ENCODE results near the gene SLC25A13. TPM values are rescaled to one million over a fixed set of nuclear protein-coding genes. Genes with fewer than 3 reads are reported as not detected.

The SLC25A13 gene
- total RNA-seq, 4 donors from 2014 or later = 23.5 to 36.6 (median 27.5) TPM

DNA sequence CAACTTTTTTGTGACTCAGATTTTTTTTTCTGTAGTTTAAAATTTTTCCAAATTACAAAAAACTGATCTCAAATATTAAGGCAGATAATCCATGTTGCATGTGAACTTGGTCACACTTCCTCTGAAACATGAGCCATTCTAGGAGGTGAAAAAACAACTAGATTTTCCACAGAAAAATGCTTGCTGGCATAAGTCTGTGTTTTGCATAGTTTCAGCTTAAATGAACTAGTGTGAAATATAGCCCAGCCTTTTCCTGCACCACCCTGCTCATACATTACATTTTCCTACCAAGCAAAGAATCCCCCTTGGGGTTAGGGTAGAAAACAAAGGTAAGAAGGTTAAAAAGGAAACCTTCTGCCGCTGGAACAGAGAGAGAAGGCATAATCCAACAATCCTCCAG lies 48.2 kb downstream of the SLC25A13 start:
- TF ChIP-seq, protein P1, sequence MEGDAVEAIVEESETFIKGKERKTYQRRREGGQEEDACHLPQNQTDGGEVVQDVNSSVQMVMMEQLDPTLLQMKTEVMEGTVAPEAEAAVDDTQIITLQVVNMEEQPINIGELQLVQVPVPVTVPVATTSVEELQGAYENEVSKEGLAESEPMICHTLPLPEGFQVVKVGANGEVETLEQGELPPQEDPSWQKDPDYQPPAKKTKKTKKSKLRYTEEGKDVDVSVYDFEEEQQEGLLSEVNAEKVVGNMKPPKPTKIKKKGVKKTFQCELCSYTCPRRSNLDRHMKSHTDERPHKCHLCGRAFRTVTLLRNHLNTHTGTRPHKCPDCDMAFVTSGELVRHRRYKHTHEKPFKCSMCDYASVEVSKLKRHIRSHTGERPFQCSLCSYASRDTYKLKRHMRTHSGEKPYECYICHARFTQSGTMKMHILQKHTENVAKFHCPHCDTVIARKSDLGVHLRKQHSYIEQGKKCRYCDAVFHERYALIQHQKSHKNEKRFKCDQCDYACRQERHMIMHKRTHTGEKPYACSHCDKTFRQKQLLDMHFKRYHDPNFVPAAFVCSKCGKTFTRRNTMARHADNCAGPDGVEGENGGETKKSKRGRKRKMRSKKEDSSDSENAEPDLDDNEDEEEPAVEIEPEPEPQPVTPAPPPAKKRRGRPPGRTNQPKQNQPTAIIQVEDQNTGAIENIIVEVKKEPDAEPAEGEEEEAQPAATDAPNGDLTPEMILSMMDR (IDR thresholded peaks at IDR 0.05; ENCODE audit: low read depth) = no peak

DNA sequence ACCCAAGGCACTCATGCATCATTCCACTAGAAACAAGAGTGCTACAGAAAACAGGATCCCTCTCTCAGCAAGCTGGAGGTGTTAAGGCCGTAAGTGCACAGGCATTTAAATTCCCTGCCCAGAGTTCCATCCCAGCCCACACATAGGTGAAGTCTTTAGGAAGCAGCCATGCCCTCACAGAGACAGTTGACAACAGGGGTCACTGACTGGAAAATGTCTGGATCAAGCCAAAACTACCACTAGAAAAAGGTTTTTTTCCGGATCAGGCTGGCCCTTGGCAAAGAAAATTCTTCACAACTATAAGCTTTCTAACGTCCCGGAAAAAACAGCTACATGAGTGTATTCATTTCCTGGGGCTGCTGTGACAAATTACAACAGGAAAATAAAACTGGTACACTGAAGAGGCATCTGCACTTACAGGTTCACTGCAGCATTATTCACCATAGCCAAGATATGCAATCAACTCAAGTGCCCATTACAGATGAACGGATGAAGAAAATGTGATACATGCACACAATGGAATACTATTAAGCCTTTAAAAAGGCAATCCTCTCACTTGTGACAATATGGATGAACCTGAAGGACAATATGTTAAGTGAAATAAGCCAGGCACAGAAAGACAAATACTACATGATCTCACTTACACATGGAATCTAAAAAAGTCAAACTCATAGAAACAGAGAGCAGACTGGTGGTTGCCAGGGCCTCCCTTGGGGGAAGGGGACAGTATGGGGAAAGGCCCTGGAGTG lies 52.5 kb downstream of the SLC25A13 start:
- TF ChIP-seq, protein P1 (IDR thresholded peaks at IDR 0.05; ENCODE audit: low read depth) = no peak

DNA sequence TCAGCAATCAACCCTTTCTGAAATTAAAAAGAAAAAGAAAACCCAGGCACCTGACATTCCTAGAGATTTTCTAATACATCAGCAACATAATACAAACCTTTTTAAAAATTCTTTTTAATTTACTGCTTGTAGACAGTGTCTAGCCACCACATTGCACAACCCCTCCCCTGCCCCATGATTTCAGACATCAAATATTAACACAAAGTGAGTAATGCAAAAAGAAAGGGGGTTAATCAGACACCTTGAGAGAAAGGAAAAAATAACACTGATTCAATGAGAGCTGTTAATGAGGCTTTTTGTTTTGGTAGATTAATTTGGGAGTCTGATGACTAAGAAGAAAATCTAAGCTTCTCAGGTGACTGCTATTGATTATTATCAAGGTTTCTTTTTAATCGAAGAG lies 55.3 kb downstream of the SLC25A13 start:
- TF ChIP-seq, protein P1 (IDR thresholded peaks at IDR 0.05; ENCODE audit: low read depth) = no peak

DNA sequence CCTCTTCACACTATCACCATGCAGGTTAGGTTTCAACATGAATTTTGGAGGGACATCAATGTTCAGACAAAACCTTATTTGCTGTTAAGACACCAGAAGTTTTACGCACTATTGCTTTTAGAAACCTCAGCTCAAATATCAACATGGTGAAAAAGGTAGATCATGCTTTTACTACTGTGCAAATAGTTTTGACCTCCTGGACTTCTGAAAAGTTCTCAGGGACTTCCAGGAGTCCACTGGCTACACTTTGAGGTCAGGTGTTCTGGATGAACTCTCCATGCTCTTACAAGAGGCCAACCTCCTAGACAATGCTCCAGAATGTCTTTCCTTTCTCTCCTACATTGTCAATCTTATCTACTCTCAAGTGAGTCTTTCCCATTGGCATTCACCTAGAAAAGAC lies 55.9 kb downstream of the SLC25A13 start:
- TF ChIP-seq, protein P1 (IDR thresholded peaks at IDR 0.05; ENCODE audit: low read depth) = no peak

DNA sequence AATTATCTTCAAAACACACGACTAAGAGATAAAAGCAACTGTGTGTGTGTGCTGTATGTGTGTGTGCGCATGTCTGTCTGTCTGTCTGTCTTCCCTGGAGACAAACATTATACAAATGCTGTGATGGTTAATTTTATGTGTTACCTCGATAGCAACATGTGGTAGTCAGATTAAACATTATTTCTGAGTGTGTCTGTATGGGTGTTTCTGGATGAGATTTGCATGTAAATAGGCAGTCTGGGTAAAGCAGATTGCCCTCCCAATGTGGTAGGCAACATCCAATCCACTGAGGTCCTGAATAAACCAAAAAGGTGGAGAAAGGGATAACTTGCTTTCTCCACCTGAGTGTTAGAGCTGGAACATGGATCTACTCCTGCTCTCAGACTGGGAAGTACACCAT lies 67.9 kb downstream of the SLC25A13 start:
- TF ChIP-seq, protein P1 (IDR thresholded peaks at IDR 0.05; ENCODE audit: low read depth) = no peak

DNA sequence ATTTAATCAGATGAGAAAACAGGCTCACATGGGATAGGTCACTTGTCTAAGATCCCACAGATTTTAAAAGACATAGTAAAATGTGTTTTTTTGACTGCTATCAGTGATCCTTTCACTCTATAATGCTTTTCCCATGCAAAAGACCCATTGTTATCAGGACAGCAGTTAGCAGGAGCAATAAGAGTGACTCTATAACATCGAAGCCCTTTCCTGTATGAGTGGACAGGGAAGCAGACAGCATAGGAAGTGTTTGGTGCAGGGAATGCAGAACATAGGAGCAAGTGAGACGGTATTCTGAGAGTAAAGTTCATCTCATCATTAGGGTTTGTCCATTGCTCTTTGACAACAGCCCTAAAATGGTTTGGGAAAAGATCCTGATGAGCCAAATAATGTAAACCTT lies 68.5 kb downstream of the SLC25A13 start:
- TF ChIP-seq, protein P1 (IDR thresholded peaks at IDR 0.05; ENCODE audit: low read depth) = no peak

DNA sequence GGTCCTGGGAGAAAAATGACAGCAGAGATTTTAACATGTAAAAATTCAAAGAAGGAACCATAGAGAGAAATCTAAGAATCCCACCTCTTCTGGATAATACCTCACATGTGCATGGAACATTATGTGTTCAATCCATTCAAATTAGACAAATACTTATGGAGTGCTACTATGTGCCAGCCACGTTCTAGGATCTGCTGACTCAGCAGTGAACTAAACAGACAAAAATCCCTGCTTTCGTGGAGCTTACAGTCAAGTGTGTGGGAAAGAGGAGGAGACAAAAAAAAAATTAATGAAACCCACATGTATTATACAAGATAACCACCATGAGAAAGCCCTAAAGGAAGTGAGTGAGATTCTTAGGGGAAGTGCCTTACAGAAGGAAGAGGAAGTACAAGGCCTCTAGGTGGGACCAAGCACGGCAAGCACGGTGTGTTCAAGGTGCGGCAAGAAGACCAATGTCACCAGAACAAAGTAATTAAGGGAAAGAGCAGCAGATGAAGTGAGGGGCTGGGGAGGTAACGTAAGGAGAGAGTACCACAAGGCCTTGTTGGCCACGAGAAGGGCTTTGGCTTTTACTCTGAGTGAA lies 71.0 kb downstream of the SLC25A13 start:
- TF ChIP-seq, protein P1 (IDR thresholded peaks at IDR 0.05; ENCODE audit: low read depth) = no peak

All from subcutaneous adipose tissue (tissue), 4 donors.